Activated naive CD4-positive, alpha-beta T cell treated with anti-CD3 and anti-CD28 coated beads, Interleukin-2, amount 10 ng/mL, durations not matched to agents 7 days and 5 days (primary cell): ENCODE results near the gene TEKT5.

Experiments
- CTCF ChIA-PET: fragments of 350-600 bp; sonication (Branson Sonifier 250); formaldehyde crosslinking; loops from one replicate; lab custom pipeline; 2021; ENCODE audit warnings: antibody characterized with exemption; lab: Charles Lee
- DNase-seq: peaks from one replicate; pipeline ENCODE4 v3.0.0-alpha.2; 2020
- H3K27ac Mint-ChIP-seq: one replicate; pipeline ENCODE4 v1.8.0; 2021; ENCODE audit warnings: mild to moderate bottlenecking, moderate library complexity, mixed read lengths
- H3K27me3 Mint-ChIP-seq: one replicate; pipeline ENCODE4 v1.8.0; 2021; ENCODE audit warnings: mild to moderate bottlenecking, mixed read lengths
- H3K36me3 Mint-ChIP-seq: one replicate; pipeline ENCODE4 v1.8.0; 2021; ENCODE audit warnings: mixed read lengths
- H3K4me1 Mint-ChIP-seq: one replicate; pipeline ENCODE4 v1.8.0; 2021; ENCODE audit warnings: mixed read lengths
- H3K4me3 Mint-ChIP-seq: one replicate; pipeline ENCODE4 v1.8.0; 2021; ENCODE audit warnings: mild to moderate bottlenecking, moderate library complexity, mixed read lengths
- H3K9me3 Mint-ChIP-seq: one replicate; pipeline ENCODE4 v1.8.0; 2021; ENCODE audit warnings: mixed read lengths

The TEKT5 gene

DNA sequence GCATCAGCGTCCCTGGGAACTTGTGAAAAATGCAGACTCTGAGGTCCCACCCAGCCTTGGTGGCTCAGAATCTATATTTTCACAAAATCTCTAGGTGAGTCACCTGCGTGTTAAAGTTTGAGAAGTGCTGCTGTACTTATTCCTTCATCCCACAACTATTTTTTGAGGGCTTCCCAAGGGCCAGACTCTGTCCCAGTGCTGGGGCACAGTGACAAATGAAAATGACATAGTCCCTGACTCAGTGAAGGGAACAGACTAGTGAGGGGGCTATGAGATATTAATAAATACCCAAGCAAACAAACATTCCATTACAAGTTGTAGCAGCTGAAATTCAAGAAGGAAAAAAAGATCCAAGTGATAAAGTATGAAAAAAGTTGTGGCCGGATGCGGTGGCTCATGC is 104.4 kb downstream of the TEKT5 start:
- Mint-ChIP-seq H3K27ac (no peak overlapping the region), H3K4me3 (no peak overlapping the region)

DNA sequence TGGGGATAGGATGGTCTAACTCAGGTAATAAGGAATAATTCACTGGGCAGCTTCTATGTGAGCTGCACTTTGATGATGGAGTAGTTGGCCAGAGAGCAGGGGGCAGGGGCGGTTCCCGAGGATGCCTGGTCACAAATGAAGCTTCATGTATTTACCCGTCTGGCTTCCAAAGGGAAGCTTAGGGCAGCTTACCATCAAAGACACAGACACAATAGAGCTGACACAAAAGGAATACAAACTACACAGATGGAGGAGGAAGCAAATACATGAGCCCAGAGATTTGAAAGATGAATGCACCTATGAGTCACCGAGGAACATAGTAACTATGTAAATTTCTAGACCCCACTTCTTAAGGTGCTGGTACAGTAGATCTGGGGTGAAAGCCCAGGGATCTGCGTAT is 105.6 kb downstream of the TEKT5 start:
- CTCF ChIA-PET = no interaction called here
- no peak overlapping the region for H3K27ac Mint-ChIP-seq
- DNase-seq = no peak
- H3K4me1 Mint-ChIP-seq = no peaks in the 10 kb centered on the region
- no peak overlapping the region for H3K4me3 Mint-ChIP-seq
- no peaks in the 10 kb centered on the region for H3K36me3 Mint-ChIP-seq
- peaks cover 10% of the 10 kb centered on the region for H3K27me3 Mint-ChIP-seq
- H3K9me3 Mint-ChIP-seq = no peaks in the 10 kb centered on the region

More for the DNA sequence above, 104.4 kb downstream of the TEKT5 start:
- no peaks in the 10 kb centered on the region for H3K9me3 Mint-ChIP-seq
- no peaks in the 10 kb centered on the region for H3K36me3 Mint-ChIP-seq
- no peaks in the 10 kb centered on the region for H3K4me1 Mint-ChIP-seq
- peaks cover 4% of the 10 kb centered on the region for H3K27me3 Mint-ChIP-seq
- DNase-seq = no peak
- CTCF ChIA-PET = no interaction called here

DNA sequence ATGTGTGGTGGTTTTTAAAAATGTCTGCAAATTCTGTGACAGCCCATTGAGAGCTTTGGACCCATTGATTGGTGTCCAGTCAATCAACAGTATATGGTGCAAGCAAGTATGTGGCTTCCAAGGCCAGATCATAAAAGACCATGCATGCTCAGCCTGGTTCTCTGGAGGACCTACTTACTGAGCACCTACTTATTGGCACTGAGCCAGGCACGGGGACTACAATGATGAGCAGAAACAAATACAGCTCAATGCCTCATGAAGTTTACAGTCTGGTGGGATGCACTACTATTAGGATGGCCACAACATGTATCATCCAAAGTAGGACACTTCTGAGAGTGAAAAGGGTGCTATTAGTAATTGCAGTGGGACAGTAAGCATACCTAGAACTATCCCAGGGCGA is 107.1 kb downstream of the TEKT5 start:
- no peaks in the 10 kb centered on the region for H3K36me3 Mint-ChIP-seq
- no peak overlapping the region for H3K4me3 Mint-ChIP-seq
- H3K27me3 Mint-ChIP-seq = peaks cover 11% of the 10 kb centered on the region
- no peak for DNase-seq
- no peak overlapping the region for H3K27ac Mint-ChIP-seq
- H3K4me1 Mint-ChIP-seq = no peaks in the 10 kb centered on the region
- no peaks in the 10 kb centered on the region for H3K9me3 Mint-ChIP-seq
- CTCF ChIA-PET = interaction anchor here (0.6 kb wide), 1 partner anchor 14 kb away, joined by 3 read pairs; no protein-coding TSS in a partner anchor

DNA sequence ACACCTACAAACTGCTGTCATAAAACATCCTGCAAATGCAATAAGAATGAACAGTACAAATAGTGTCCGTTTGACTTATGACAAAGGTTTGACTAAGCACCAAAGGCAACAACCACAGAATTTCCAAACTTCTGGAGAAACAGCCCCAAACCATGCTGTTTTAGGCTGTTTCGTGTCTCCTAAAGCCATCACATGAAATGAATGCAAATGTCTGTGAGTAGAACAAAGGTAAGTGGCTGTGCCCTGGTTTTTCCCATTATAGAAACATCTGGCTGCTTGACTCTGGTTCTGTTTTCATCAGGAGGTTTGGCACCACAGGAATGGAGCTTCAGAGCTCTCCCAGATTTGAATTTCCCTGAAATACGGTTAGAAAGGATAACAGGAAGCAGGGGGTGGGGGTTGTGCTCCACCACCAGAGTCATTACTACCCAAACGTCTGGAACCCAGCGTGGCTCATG is 109.7 kb downstream of the TEKT5 start:
- CTCF ChIA-PET = no interaction called here
- Mint-ChIP-seq H3K4me1 (no peaks in the 10 kb centered on the region), H3K4me3 (no peak overlapping the region), H3K27me3 (peaks cover 34% of the 10 kb centered on the region), H3K9me3 (no peaks in the 10 kb centered on the region), H3K36me3 (no peaks in the 10 kb centered on the region), H3K27ac (no peak overlapping the region)
- no peak for DNase-seq

DNA sequence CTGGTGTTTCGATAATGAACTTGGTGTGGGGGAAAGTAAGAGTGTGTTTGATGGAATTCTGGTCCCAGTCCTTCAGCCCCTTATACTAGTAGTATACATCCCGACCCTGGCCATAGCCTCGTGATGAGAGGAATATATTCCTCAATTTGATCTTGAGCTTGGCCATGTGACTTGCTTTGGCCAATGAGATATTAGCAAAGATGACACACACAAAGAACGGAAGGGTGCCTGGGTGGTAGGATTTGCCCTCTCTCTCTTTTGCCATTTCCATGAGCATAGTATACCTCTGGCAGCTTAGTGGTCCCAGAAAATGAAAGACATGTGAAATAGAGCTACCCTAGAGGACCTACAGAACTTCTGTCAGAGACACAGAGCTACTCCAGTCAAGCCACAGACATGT is 111.5 kb downstream of the TEKT5 start:
- peaks cover 52% of the 10 kb centered on the region for H3K27me3 Mint-ChIP-seq
- no peak overlapping the region for H3K4me3 Mint-ChIP-seq
- no peaks in the 10 kb centered on the region for H3K4me1 Mint-ChIP-seq
- CTCF ChIA-PET = no interaction called here
- no peaks in the 10 kb centered on the region for H3K36me3 Mint-ChIP-seq
- no peak for DNase-seq
- H3K9me3 Mint-ChIP-seq = no peaks in the 10 kb centered on the region
- H3K27ac Mint-ChIP-seq = no peak overlapping the region

DNA sequence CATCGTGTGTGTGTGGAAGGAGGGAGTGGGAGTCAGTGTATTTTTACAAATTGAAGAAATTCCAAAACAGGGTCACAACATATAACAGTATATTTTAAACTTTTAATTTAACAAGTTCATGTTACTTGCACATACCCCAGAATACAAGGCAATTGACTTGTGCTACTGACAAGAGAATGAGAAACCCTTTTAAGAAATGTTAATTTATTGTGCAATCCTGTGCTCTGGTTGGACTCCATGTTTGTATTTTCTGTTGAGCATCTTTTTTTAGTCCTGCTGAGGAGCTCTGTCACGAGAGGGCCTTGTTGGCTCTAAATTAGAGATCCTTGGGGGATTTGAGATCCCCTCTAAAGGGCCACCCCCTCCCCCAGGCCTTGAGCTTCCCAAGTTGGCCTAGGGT is 113.2 kb downstream of the TEKT5 start:
- no peak overlapping the region for H3K27ac Mint-ChIP-seq
- no peak overlapping the region for H3K4me3 Mint-ChIP-seq

DNA sequence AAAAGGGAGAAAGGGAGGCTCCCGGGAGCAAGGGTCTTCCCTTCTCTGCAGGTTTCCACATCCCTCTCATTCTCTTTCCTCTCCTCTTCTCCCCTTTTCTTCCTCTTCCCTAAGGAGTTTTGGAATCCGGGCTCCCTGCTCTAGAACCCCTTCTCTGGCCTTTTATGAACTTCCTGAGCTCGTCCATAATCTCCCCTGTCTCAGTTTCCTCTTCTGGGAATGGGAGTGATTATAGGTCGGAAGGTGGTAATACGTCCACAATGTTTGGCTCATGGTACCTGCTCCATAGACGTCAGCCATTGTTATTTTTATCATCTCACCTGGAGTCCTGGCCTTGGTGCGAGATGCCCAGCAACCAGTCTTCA is 113.9 kb downstream of the TEKT5 start:
- DNase-seq = no peak
- Mint-ChIP-seq H3K27me3 (peaks cover 67% of the 10 kb centered on the region), H3K4me3 (no peak overlapping the region), H3K4me1 (no peaks in the 10 kb centered on the region), H3K36me3 (no peaks in the 10 kb centered on the region), H3K27ac (no peak overlapping the region), H3K9me3 (no peaks in the 10 kb centered on the region)
- CTCF ChIA-PET = interaction anchor here (0.6 kb wide), 1 partner anchor 17 kb away, joined by 4 read pairs; no protein-coding TSS in a partner anchor

More for the DNA sequence above, 113.2 kb downstream of the TEKT5 start:
- CTCF ChIA-PET = interaction anchor here (0.7 kb wide), 1 partner anchor 188 kb away, joined by 3 read pairs; no protein-coding TSS in a partner anchor
- H3K27me3 Mint-ChIP-seq = peaks cover 67% of the 10 kb centered on the region
- no peaks in the 10 kb centered on the region for H3K36me3 Mint-ChIP-seq
- H3K4me1 Mint-ChIP-seq = no peaks in the 10 kb centered on the region
- H3K9me3 Mint-ChIP-seq = no peaks in the 10 kb centered on the region
- DNase-seq = no peak

DNA sequence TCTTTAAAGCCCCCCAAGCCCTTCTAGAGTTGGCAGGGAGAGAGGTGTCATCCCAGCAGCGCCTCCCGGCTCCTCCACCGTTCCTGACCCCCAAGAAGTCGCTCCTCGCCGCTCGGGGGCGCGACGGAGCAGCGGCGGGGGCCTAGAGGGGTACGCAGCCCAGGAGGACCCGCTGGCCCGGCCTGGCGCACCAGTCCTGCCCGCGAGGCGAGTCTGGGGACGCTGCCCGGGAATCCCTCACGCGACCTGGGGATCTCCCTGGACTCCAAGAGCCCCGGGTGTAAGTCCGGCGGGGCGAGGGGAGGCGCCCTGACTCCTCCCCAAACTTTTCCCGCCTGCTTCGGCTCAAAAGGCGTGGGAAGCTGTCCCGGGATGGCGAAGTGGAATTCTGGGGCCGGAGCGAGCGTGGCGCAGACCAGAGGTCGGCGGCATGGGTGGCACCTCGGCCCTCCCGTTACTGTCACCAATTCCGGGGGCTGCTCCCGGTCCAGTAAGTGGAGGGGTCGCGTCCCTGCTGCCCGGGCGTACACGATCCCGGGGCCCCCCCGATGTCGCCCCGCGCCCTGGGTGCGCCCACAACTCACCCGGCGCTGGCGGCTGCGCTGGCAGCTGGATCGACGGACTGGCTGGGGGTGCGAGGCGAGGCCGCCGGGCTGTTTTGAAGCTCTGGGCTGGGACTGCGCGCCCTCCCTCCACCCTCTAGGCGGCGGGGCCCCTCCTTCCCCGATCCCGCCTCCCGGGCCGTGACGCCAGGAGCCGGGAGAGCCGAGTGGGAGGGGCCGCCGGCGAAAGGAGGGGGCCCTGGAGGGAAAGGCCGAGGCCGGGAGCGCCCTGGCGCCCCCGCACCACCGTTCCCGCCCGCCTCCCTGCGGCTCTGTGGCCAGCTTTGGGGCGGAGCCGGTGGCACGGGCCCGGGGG is 114.5 kb downstream of the TEKT5 start, which contains the start of gene EMP2:
Gene EMP2, minus strand, starts transcription at position 634 of the 918 bp plus-strand sequence. CDS start 32,981 bp downstream, outside the sequence.
- no peak for DNase-seq
- no peak within 1 kb of the TSS for H3K27ac Mint-ChIP-seq
- peaks cover 62% of the 10 kb centered on the region for H3K27me3 Mint-ChIP-seq
- H3K4me3 Mint-ChIP-seq = no peak within 1 kb of the TSS
- CTCF ChIA-PET = interaction anchor here (0.6 kb wide), 1 partner anchor 18 kb away, joined by 4 read pairs; no protein-coding TSS in a partner anchor
- H3K4me1 Mint-ChIP-seq = no peaks in the 10 kb centered on the region
- H3K36me3 Mint-ChIP-seq = no peaks in the 10 kb centered on the region
- no peaks in the 10 kb centered on the region for H3K9me3 Mint-ChIP-seq

DNA sequence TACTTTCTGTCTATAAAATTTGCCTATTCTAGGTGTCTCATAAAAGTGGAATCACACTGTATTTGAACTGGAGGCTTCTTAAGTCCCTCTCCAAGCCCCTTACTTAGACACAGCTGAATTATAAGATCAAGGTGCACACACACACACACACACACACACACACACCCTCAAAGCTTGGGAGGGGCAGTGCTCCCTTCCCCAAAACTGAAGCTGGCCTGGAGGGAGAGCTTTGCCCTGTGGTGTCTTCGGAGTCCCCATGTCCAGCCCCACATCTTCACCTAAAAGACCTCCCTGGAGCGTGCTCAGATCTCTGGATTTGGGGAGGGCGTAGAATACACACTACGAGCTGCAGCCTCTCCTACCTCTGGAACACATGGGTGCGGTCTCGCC is 115.2 kb downstream of the TEKT5 start:
- H3K27me3 Mint-ChIP-seq = peaks cover 60% of the 10 kb centered on the region
- CTCF ChIA-PET = no interaction called here
- no peaks in the 10 kb centered on the region for H3K9me3 Mint-ChIP-seq
- DNase-seq = no peak
- H3K36me3 Mint-ChIP-seq = no peaks in the 10 kb centered on the region
- H3K4me1 Mint-ChIP-seq = no peaks in the 10 kb centered on the region
- no peak overlapping the region for H3K4me3 Mint-ChIP-seq
- no peak overlapping the region for H3K27ac Mint-ChIP-seq

DNA sequence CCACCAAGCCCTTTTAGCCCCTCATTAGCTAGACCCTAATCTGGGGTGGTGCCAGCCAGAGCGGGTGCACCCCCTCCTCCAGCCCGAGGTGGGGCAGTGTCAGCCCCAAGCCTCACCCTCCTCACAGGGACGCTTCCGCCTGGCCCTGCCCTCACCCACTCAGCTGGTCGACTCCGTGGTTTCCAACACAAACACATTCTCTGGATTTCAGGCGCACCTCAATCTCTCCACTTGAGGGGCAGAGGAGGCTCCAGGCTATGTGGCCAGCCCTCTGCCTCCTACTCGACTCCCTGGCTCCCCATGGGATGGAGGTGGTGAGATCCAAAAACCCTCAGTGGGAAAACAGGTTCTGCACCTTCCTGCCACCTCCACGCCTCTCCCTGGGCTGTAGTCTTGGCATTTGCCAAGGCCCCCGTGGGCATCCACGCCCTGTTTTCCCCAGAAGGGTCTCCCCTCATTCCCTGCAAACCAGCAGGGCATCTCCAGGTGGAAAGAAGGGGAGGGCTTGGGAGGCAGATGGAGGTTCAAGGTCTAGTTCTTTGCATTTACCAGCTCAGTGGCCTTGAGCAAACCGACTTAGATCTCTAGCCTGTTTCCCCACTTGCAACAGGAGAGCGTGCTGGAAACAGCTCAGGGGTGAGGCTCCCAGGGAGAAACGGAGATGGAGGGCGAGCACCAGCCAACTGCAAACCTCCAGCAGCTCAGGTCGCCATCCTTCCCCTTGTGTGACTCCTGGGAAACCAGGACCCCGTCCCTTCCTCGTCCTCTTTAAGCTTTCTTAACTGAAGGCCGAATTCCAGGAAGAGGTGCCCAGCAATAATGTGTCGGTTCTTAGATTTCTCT is 116.0 kb downstream of the TEKT5 start:
- Mint-ChIP-seq H3K4me1 (no peaks in the 10 kb centered on the region), H3K27me3 (peaks cover 60% of the 10 kb centered on the region), H3K36me3 (no peaks in the 10 kb centered on the region), H3K9me3 (no peaks in the 10 kb centered on the region), H3K27ac (no peak overlapping the region), H3K4me3 (no peak overlapping the region)
- no peak for DNase-seq
- CTCF ChIA-PET = no interaction called here
